Activated CD8-positive, alpha-beta memory T cell treated with anti-CD3 and anti-CD28 coated beads for 36 hours (primary cell): Measurements from ENCODE around the gene ING3. TPM values are rescaled to one million over a fixed set of nuclear protein-coding genes. Genes with fewer than 3 reads are reported as not detected.
"Not testable (repeated sequence)": the region's sequence is repeated elsewhere in the genome, so short reads cannot be mapped to it uniquely, and the experiment has no call there.

ENCODE experiments used
- CTCF ChIA-PET: fragments of 350-600 bp; sonication (Branson Sonifier 250); formaldehyde crosslinking; loops from one replicate; lab custom pipeline; 2021; ENCODE audit warnings: antibody characterized with exemption; lab: Charles Lee
- POLR2A ChIA-PET: fragments of 350-600 bp; sonication (Branson Sonifier 250); formaldehyde crosslinking; loops from one replicate; lab custom pipeline; 2021; ENCODE audit warnings: antibody characterized with exemption; lab: Charles Lee
- total RNA-seq, 2 experiments: library from RNA; stranded (reverse); gene quantifications; one replicate each; pipeline ENCODE4 v1.2.3, GENCODE V29; 2021

ING3 gene
- total RNA-seq, 2 experiments from 2014 or later, result 24.0 to 25.6 TPM

GRCh38 chr7:120947980-120948379 is 2.6 kb upstream of the ING3 start:
- ChIA-PET CTCF (no interaction called here), POLR2A (no interaction called here)

- CTCF ChIA-PET, result no interaction called here
These were observed 1.1 kb upstream of the ING3 start for GRCh38 chr7:120949393-120949911.

GRCh38 chr7:120949998-120950538 is 509 bp upstream of the ING3 start:
- ChIA-PET POLR2A (interaction anchor here (0.6 to 0.7 kb wide), 8 partner anchors 19 to 716 kb away, joined by 3 to 5 read pairs (median 3); no protein-coding TSS in a partner anchor), CTCF (interaction anchor here (0.7 kb wide), 2 partner anchors 543 to 579 kb away, joined by 3 read pairs; no protein-coding TSS in a partner anchor)

More at GRCh38 chr7:120949393-120949911, 1.1 kb upstream of the ING3 start:
- POLR2A ChIA-PET, result no interaction called here

- ChIA-PET CTCF (no interaction called here), POLR2A (no interaction called here)
These were observed 727 bp downstream of the ING3 start for GRCh38 chr7:120951309-120951699.

- ChIA-PET CTCF (no interaction called here), POLR2A (no interaction called here)
These were observed 1.2 kb downstream of the ING3 start for GRCh38 chr7:120951826-120952225.

GRCh38 chr7:120955577-120956149 is 5.1 kb downstream of the ING3 start:
- CTCF ChIA-PET, result no interaction called here
- POLR2A ChIA-PET, result interaction anchor here (0.5 kb wide), 1 partner anchor 590 kb away, joined by 5 read pairs; no protein-coding TSS in a partner anchor

GRCh38 chr7:120959929-120960484 is 9.4 kb downstream of the ING3 start:
- POLR2A ChIA-PET, result no interaction called here
- CTCF ChIA-PET, result no interaction called here

GRCh38 chr7:120960714-120961113 is 10.1 kb downstream of the ING3 start:
- ChIA-PET POLR2A (no interaction called here), CTCF (no interaction called here)

- ChIA-PET POLR2A (no interaction called here), CTCF (no interaction called here)
These were observed 11.1 kb downstream of the ING3 start for GRCh38 chr7:120961638-120962173.

GRCh38 chr7:120964088-120964487 is 13.5 kb downstream of the ING3 start:
- POLR2A ChIA-PET, result no interaction called here
- CTCF ChIA-PET, result no interaction called here

GRCh38 chr7:120966961-120967360 is 16.4 kb downstream of the ING3 start:
- CTCF ChIA-PET, result no interaction called here
- POLR2A ChIA-PET, result no interaction called here

GRCh38 chr7:120973849-120974248 is 23.3 kb downstream of the ING3 start:
- ChIA-PET POLR2A (no interaction called here), CTCF (no interaction called here)

- ChIA-PET CTCF (no interaction called here), POLR2A (no interaction called here)
These were observed 29.4 kb downstream of the ING3 start for GRCh38 chr7:120979765-120980499.

- ChIA-PET CTCF (no interaction called here), POLR2A (no interaction called here)
These were observed 30.5 kb downstream of the ING3 start for GRCh38 chr7:120981117-120981516.

GRCh38 chr7:120981888-120982615 is 31.5 kb downstream of the ING3 start:
- ChIA-PET CTCF (no interaction called here), POLR2A (no interaction called here)

- POLR2A ChIA-PET, CTCF ChIA-PET: not testable (repeated sequence)
These were observed 33.0 kb downstream of the ING3 start for GRCh38 chr7:120983592-120983991.

GRCh38 chr7:120984406-120984805 is 33.8 kb downstream of the ING3 start:
- POLR2A ChIA-PET, result no interaction called here
- CTCF ChIA-PET, result no interaction called here

- POLR2A ChIA-PET, result no interaction called here
These were observed 34.7 kb downstream of the ING3 start for GRCh38 chr7:120985130-120985758.

GRCh38 chr7:120985839-120986238 is 35.3 kb downstream of the ING3 start:
- CTCF ChIA-PET, result interaction anchor here (1.6 kb wide), 1 partner anchor 88 kb away, joined by 5 read pairs; no protein-coding TSS in a partner anchor
- POLR2A ChIA-PET, result no interaction called here

More at GRCh38 chr7:120985130-120985758, 34.7 kb downstream of the ING3 start:
- CTCF ChIA-PET, result no interaction called here
